ENCODE data around the gene TAGLN2.

Gene TAGLN2

GRCh38 chr1:159881622-159882526, 43.4 kb downstream of the TAGLN2 start:
- H3K9me3 ChIP-seq (ENCODE audit: control insufficient read depth in 2 of 2, low read length in 2 of 2), result no peaks in the 10 kb centered on the region
- H3K27me3 ChIP-seq (ENCODE audit: control insufficient read depth in 1 of 2, insufficient read depth in 2 of 2, low read length in 2 of 2), result no peaks in the 10 kb centered on the region
- H3K4me3 ChIP-seq (ENCODE audit: low read length in 2 of 2), result no peak overlapping the region
- H3K4me1 ChIP-seq (ENCODE audit: control insufficient read depth, insufficient read depth, low read length), result peaks cover 2% of the 10 kb centered on the region
- no peak overlapping the region for H3K27ac ChIP-seq (ENCODE audit: low read length)
- no peaks in the 10 kb centered on the region for H3K36me3 ChIP-seq (ENCODE audit: control insufficient read depth in 2 of 2, insufficient read depth in 2 of 2, low read length in 2 of 2)
- no peak overlapping the region for H3K9ac ChIP-seq (ENCODE audit: low read length in 2 of 2)

- Histone ChIP-seq H3K4me3 (ENCODE audit: low read length in 2 of 2) (no peak overlapping the region), H3K9me3 (ENCODE audit: control insufficient read depth in 2 of 2, low read length in 2 of 2) (no peaks in the 10 kb centered on the region), H3K9ac (ENCODE audit: low read length in 2 of 2) (no peak overlapping the region), H3K4me1 (ENCODE audit: control insufficient read depth, insufficient read depth, low read length) (peaks cover 2% of the 10 kb centered on the region), H3K27ac (ENCODE audit: low read length) (no peak overlapping the region), H3K27me3 (ENCODE audit: control insufficient read depth in 1 of 2, insufficient read depth in 2 of 2, low read length in 2 of 2) (no peaks in the 10 kb centered on the region), H3K36me3 (ENCODE audit: control insufficient read depth in 2 of 2, insufficient read depth in 2 of 2, low read length in 2 of 2) (no peaks in the 10 kb centered on the region)
Observed at GRCh38 chr1:159880430-159880829, 44.9 kb downstream of the TAGLN2 start.

- no peaks in the 10 kb centered on the region for H3K9me3 ChIP-seq (ENCODE audit: control insufficient read depth in 2 of 2, low read length in 2 of 2)
- H3K27ac ChIP-seq (ENCODE audit: low read length), result no peak overlapping the region
- no peak overlapping the region for H3K4me3 ChIP-seq (ENCODE audit: low read length in 2 of 2)
- H3K4me1 ChIP-seq (ENCODE audit: control insufficient read depth, insufficient read depth, low read length), result peaks cover 2% of the 10 kb centered on the region
- peaks cover 0 to 3% of the 10 kb centered on the region in 2 donors for H3K27me3 ChIP-seq (ENCODE audit: control insufficient read depth in 1 of 2, insufficient read depth in 2 of 2, low read length in 2 of 2)
- no peak overlapping the region for H3K9ac ChIP-seq (ENCODE audit: low read length in 2 of 2)
- no peaks in the 10 kb centered on the region for H3K36me3 ChIP-seq (ENCODE audit: control insufficient read depth in 2 of 2, insufficient read depth in 2 of 2, low read length in 2 of 2)
Observed at GRCh38 chr1:159879977-159880376, 45.3 kb downstream of the TAGLN2 start.

GRCh38 chr1:159879136-159879535, 46.2 kb downstream of the TAGLN2 start:
- Histone ChIP-seq H3K27ac (ENCODE audit: low read length) (no peak overlapping the region), H3K4me1 (ENCODE audit: control insufficient read depth, insufficient read depth, low read length) (peaks cover 2% of the 10 kb centered on the region), H3K4me3 (ENCODE audit: low read length in 2 of 2) (no peak overlapping the region), H3K9ac (ENCODE audit: low read length in 2 of 2) (no peak overlapping the region), H3K27me3 (ENCODE audit: control insufficient read depth in 1 of 2, insufficient read depth in 2 of 2, low read length in 2 of 2) (peaks cover 0 to 6% of the 10 kb centered on the region in 2 donors), H3K36me3 (ENCODE audit: control insufficient read depth in 2 of 2, insufficient read depth in 2 of 2, low read length in 2 of 2) (no peaks in the 10 kb centered on the region), H3K9me3 (ENCODE audit: control insufficient read depth in 2 of 2, low read length in 2 of 2) (no peaks in the 10 kb centered on the region)

GRCh38 chr1:159877695-159878444, 47.4 kb downstream of the TAGLN2 start:
- Histone ChIP-seq H3K9ac (ENCODE audit: low read length in 2 of 2) (no peak overlapping the region), H3K27ac (ENCODE audit: low read length) (no peak overlapping the region), H3K4me3 (ENCODE audit: low read length in 2 of 2) (no peak overlapping the region), H3K27me3 (ENCODE audit: control insufficient read depth in 1 of 2, insufficient read depth in 2 of 2, low read length in 2 of 2) (peaks cover 0 to 6% of the 10 kb centered on the region in 2 donors), H3K36me3 (ENCODE audit: control insufficient read depth in 2 of 2, insufficient read depth in 2 of 2, low read length in 2 of 2) (no peaks in the 10 kb centered on the region), H3K9me3 (ENCODE audit: control insufficient read depth in 2 of 2, low read length in 2 of 2) (no peaks in the 10 kb centered on the region), H3K4me1 (ENCODE audit: control insufficient read depth, insufficient read depth, low read length) (peaks cover 2% of the 10 kb centered on the region)

- Histone ChIP-seq H3K9me3 (ENCODE audit: control insufficient read depth in 2 of 2, low read length in 2 of 2) (no peaks in the 10 kb centered on the region), H3K27ac (ENCODE audit: low read length) (no peak overlapping the region)
Observed at GRCh38 chr1:159873530-159874143, 51.7 kb downstream of the TAGLN2 start.

GRCh38 chr1:159872891-159873290, 52.4 kb downstream of the TAGLN2 start:
- H3K36me3 ChIP-seq (ENCODE audit: control insufficient read depth in 2 of 2, insufficient read depth in 2 of 2, low read length in 2 of 2), result no peaks in the 10 kb centered on the region
- H3K27me3 ChIP-seq (ENCODE audit: control insufficient read depth in 1 of 2, insufficient read depth in 2 of 2, low read length in 2 of 2), result peaks cover 3 to 32% of the 10 kb centered on the region in 2 donors
- no peaks in the 10 kb centered on the region for H3K9me3 ChIP-seq (ENCODE audit: control insufficient read depth in 2 of 2, low read length in 2 of 2)
- peaks cover 12% of the 10 kb centered on the region for H3K4me1 ChIP-seq (ENCODE audit: control insufficient read depth, insufficient read depth, low read length)
- no peak overlapping the region for H3K4me3 ChIP-seq (ENCODE audit: low read length in 2 of 2)
- H3K27ac ChIP-seq (ENCODE audit: low read length), result no peak overlapping the region
- H3K9ac ChIP-seq (ENCODE audit: low read length in 2 of 2), result no peak overlapping the region

More at GRCh38 chr1:159873530-159874143, 51.7 kb downstream of the TAGLN2 start:
- Histone ChIP-seq H3K27me3 (ENCODE audit: control insufficient read depth in 1 of 2, insufficient read depth in 2 of 2, low read length in 2 of 2) (peaks cover 3 to 32% of the 10 kb centered on the region in 2 donors), H3K36me3 (ENCODE audit: control insufficient read depth in 2 of 2, insufficient read depth in 2 of 2, low read length in 2 of 2) (no peaks in the 10 kb centered on the region), H3K4me3 (ENCODE audit: low read length in 2 of 2) (no peak overlapping the region), H3K4me1 (ENCODE audit: control insufficient read depth, insufficient read depth, low read length) (peaks cover 7% of the 10 kb centered on the region), H3K9ac (ENCODE audit: low read length in 2 of 2) (no peak overlapping the region)

- Histone ChIP-seq H3K4me1 (ENCODE audit: control insufficient read depth, insufficient read depth, low read length) (peaks cover 19% of the 10 kb centered on the region), H3K27ac (ENCODE audit: low read length) (no peak overlapping the region)
Observed at GRCh38 chr1:159870704-159871103, 54.6 kb downstream of the TAGLN2 start.

GRCh38 chr1:159869607-159870006, 55.7 kb downstream of the TAGLN2 start:
- Histone ChIP-seq H3K4me3 (ENCODE audit: low read length in 2 of 2) (no peak overlapping the region), H3K9ac (ENCODE audit: low read length in 2 of 2) (no peak overlapping the region), H3K9me3 (ENCODE audit: control insufficient read depth in 2 of 2, low read length in 2 of 2) (no peaks in the 10 kb centered on the region), H3K27ac (ENCODE audit: low read length) (no peak overlapping the region), H3K27me3 (ENCODE audit: control insufficient read depth in 1 of 2, insufficient read depth in 2 of 2, low read length in 2 of 2) (peaks cover 3 to 26% of the 10 kb centered on the region in 2 donors), H3K4me1 (ENCODE audit: control insufficient read depth, insufficient read depth, low read length) (peaks cover 19% of the 10 kb centered on the region), H3K36me3 (ENCODE audit: control insufficient read depth in 2 of 2, insufficient read depth in 2 of 2, low read length in 2 of 2) (no peaks in the 10 kb centered on the region)

More at GRCh38 chr1:159870704-159871103, 54.6 kb downstream of the TAGLN2 start:
- Histone ChIP-seq H3K36me3 (ENCODE audit: control insufficient read depth in 2 of 2, insufficient read depth in 2 of 2, low read length in 2 of 2) (no peaks in the 10 kb centered on the region), H3K9ac (ENCODE audit: low read length in 2 of 2) (no peak overlapping the region), H3K27me3 (ENCODE audit: control insufficient read depth in 1 of 2, insufficient read depth in 2 of 2, low read length in 2 of 2) (peaks cover 3 to 32% of the 10 kb centered on the region in 2 donors), H3K9me3 (ENCODE audit: control insufficient read depth in 2 of 2, low read length in 2 of 2) (no peaks in the 10 kb centered on the region), H3K4me3 (ENCODE audit: low read length in 2 of 2) (no peak overlapping the region)

GRCh38 chr1:159869173-159869572, 56.1 kb downstream of the TAGLN2 start:
- no peaks in the 10 kb centered on the region for H3K36me3 ChIP-seq (ENCODE audit: control insufficient read depth in 2 of 2, insufficient read depth in 2 of 2, low read length in 2 of 2)
- H3K9ac ChIP-seq (ENCODE audit: low read length in 2 of 2), result no peak overlapping the region
- H3K27me3 ChIP-seq (ENCODE audit: control insufficient read depth in 1 of 2, insufficient read depth in 2 of 2, low read length in 2 of 2), result peaks cover 3 to 26% of the 10 kb centered on the region in 2 donors
- peaks cover 19% of the 10 kb centered on the region for H3K4me1 ChIP-seq (ENCODE audit: control insufficient read depth, insufficient read depth, low read length)
- no peak overlapping the region for H3K4me3 ChIP-seq (ENCODE audit: low read length in 2 of 2)
- no peaks in the 10 kb centered on the region for H3K9me3 ChIP-seq (ENCODE audit: control insufficient read depth in 2 of 2, low read length in 2 of 2)
- no peak overlapping the region for H3K27ac ChIP-seq (ENCODE audit: low read length)
